HUES64 (cell line): Measurements from ENCODE around the gene MIB2.
A peak's percentile ranks its signal among the peaks of the same experiment; 100 is the strongest.
"Not testable (repeated sequence)": the region's sequence is repeated elsewhere in the genome, so short reads cannot be mapped to it uniquely, and the experiment has no call there.

Source experiments
- H3K27ac ChIP-seq: 2 replicates; pipeline ENCODE4 v1.7.0; 2013; ENCODE audit warnings: low read depth, low read length, inconsistent platforms
- H3K27me3 ChIP-seq: 2 replicates; pipeline ENCODE4 v1.6.1; 2013; ENCODE audit warnings: mild to moderate bottlenecking, low read length; ENCODE audit not compliant: insufficient read depth
- H3K36me3 ChIP-seq: 2 replicates; pipeline ENCODE4 v1.6.1; 2013; ENCODE audit warnings: mild to moderate bottlenecking, low read length; ENCODE audit not compliant: insufficient read depth
- H3K4me1 ChIP-seq: 2 replicates; pipeline ENCODE4 v1.6.1; 2013; ENCODE audit warnings: mild to moderate bottlenecking, low read length, moderate library complexity; ENCODE audit not compliant: insufficient read depth
- H3K4me3 ChIP-seq: 2 replicates; pipeline ENCODE4 v1.5.1; 2013; ENCODE audit warnings: mild to moderate bottlenecking, low read length, moderate library complexity
- H3K9ac ChIP-seq: 2 replicates; pipeline ENCODE4 v1.6.1; 2013; ENCODE audit warnings: mild to moderate bottlenecking, low read depth, low read length
- H3K9me3 ChIP-seq: 2 replicates; pipeline ENCODE4 v1.6.1; 2013; ENCODE audit warnings: low read depth, low read length; ENCODE audit not compliant: insufficient read depth
- WGBS: fragments of 150-250, 120-280 bp; methylation state at CpG from one replicate; pipeline ENCODE4 v1.1.7; 2013; ENCODE audit warnings: missing lambda C conversion rate; 5-methylcytosine and 5-hydroxymethylcytosine counted together

MIB2 gene

DNA sequence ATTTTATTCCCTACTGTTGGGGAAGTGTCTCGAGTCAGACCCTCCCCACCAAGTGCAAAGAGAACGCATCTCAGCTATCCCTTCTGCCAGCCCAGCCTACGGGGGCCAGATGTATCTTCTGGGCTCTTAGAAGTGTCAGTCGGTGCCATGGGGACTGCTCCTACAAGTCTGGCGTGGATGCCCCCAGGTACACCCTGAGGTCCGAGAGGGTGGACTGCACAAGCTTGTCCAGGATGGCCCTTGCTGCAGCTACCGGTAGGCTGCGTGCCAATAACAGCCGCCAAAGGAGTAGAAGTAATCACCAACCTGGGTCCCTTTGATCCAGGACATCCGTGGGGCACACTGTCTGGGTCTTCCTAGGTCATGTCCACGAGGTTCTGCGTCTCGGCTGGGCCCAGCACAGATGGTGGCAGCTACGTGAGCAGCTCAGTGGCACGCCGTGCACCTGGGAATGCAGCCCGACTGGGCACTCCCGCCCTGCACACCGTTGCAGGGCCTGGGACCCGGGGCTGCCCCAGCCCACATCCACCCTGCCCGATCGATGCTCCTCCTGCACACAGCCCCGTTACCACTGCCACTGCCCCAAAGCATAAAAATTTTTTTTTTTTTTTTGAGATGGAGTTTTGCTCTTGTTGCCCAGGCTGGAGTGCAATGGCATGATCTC is 31.8 kb upstream of the MIB2 start:
- Histone ChIP-seq H3K4me1 (no peaks in the 10 kb centered on the region), H3K9ac (no peak overlapping the region), H3K27me3 (peaks cover 14% of the 10 kb centered on the region; the same call in 1 of the 2 replicates), H3K36me3 (no peaks in the 10 kb centered on the region), H3K4me3 (no peak overlapping the region), H3K9me3 (no peaks in the 10 kb centered on the region), H3K27ac (no peak overlapping the region)
- 88% methylated on average over 22 of the region's 23 CpGs for WGBS

GRCh38 chr1:1591452-1591851 is 23.8 kb upstream of the MIB2 start:
- WGBS: 95% methylated on average over 13 of the region's 13 CpGs
- no peaks in the 10 kb centered on the region for H3K4me1 ChIP-seq

DNA sequence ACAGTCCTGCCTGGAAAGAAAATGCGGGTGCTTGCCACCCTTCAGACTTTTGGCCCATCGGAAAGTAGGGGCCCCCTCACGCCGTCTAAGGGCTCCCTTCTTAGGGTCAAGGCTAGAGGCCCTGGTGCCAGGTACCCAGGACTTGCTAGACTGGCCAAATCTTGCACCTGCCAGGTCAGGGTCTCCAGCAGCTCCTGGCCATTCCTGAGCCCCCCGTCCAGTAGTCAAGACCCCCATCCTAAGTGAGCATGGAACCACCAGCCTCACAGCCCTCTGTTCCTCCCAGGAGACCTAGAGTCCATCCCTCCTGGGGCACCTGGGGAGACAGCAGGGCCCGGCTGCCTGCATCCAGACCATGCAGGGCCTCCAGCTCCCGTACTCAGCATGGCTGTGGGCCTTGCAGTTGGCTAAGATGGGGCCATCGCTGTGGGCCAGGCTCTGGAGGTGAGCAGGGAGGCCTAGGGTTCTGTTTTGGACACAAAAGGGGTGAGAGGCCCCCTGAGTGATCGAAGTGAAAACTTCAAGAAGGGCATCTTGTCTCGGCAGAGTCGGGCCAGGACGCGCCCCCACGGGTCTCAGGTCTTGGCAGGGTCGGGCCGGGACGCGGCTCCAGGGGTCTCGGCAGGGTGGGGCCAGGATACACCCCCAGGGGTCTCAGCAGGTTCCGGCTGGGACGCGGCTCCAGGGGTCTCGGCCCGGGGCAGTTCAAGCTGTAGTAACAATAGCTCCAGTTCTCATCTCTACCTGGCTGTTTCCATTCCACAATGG is 21.3 kb upstream of the MIB2 start:
- Histone ChIP-seq H3K4me3 (no peak overlapping the region), H3K9me3 (no peaks in the 10 kb centered on the region), H3K36me3 (no peaks in the 10 kb centered on the region), H3K27me3 (peaks cover 37% of the 10 kb centered on the region), H3K9ac (no peak overlapping the region), H3K27ac (no peak overlapping the region), H3K4me1 (0 out of 2 replicates have a peak, but pooled peaks cover 5% of the 10 kb centered on the region)
- 91% methylated on average over 24 of the region's 24 CpGs for WGBS

More at GRCh38 chr1:1591452-1591851, 23.8 kb upstream of the MIB2 start:
- Histone ChIP-seq H3K4me3 (no peak overlapping the region), H3K9ac (no peak overlapping the region), H3K27ac (no peak overlapping the region), H3K27me3 (peaks cover 18% of the 10 kb centered on the region), H3K36me3 (no peaks in the 10 kb centered on the region), H3K9me3 (no peaks in the 10 kb centered on the region)

DNA sequence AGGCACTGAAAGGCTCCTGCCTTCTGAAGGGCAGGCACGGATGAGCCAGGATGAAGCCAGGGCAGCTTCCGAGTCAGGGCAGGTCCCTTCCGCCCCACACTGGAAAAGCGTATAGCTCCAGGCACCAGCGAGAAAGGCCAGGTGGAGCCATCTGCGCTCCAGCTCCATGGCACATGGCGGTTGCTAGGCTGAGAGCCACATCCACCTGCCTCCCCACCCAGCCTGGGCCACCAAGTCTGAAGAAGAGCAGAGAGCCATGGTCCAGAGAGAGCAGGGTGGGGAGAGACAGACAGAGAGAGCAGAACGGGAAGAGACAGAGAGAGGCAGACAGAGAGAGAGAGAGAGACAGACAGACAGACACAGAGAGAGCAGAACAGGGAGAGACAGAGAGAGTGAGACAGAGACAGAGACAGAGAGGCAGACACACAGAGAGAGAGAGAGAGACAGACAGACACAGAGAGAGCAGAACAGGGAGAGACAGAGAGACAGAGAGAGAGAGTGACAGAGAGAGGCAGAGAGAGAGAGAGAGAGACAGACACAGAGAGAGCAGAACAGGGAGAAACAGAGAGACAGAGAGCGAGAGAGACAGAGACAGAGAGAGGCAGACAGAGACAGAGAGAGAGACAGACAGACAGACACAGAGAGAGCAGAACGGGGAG is 20.6 kb upstream of the MIB2 start:
- no peak overlapping the region for H3K4me3 ChIP-seq
- no peaks in the 10 kb centered on the region for H3K9me3 ChIP-seq
- no peaks in the 10 kb centered on the region for H3K36me3 ChIP-seq
- H3K9ac ChIP-seq: no peak overlapping the region
- WGBS: 76% methylated on average over 10 of the region's 10 CpGs
- peaks cover 44% of the 10 kb centered on the region for H3K27me3 ChIP-seq
- H3K27ac ChIP-seq: no peak overlapping the region
- 0 out of 2 replicates have a peak, but pooled peaks cover 5% of the 10 kb centered on the region for H3K4me1 ChIP-seq

GRCh38 chr1:1595341-1595740 is 20.0 kb upstream of the MIB2 start:
- 84% methylated on average over 2 of the region's 2 CpGs for WGBS
- H3K27me3 ChIP-seq: peaks cover 46% of the 10 kb centered on the region
- H3K9me3 ChIP-seq, H3K27ac ChIP-seq, H3K36me3 ChIP-seq, H3K9ac ChIP-seq, H3K4me3 ChIP-seq, H3K4me1 ChIP-seq: not testable (repeated sequence)

GRCh38 chr1:1596493-1597274 is 18.6 kb upstream of the MIB2 start:
- no peak overlapping the region for H3K27ac ChIP-seq
- H3K36me3 ChIP-seq: no peaks in the 10 kb centered on the region
- H3K4me3 ChIP-seq: no peak overlapping the region
- WGBS: 50% methylated on average over 12 of the region's 12 CpGs
- peaks cover 59% of the 10 kb centered on the region for H3K27me3 ChIP-seq
- H3K4me1 ChIP-seq: 0 out of 2 replicates have a peak, but pooled peaks cover 5% of the 10 kb centered on the region
- no peaks in the 10 kb centered on the region for H3K9me3 ChIP-seq
- H3K9ac ChIP-seq: no peak overlapping the region

- Histone ChIP-seq H3K4me1 (0 out of 2 replicates have a peak, but pooled peaks cover 5% of the 10 kb centered on the region), H3K9ac (no peak overlapping the region)
Observed at GRCh38 chr1:1597275-1597930, 17.9 kb upstream of the MIB2 start.

GRCh38 chr1:1598051-1598719 is 17.1 kb upstream of the MIB2 start:
- Histone ChIP-seq H3K9me3 (no peaks in the 10 kb centered on the region), H3K4me1 (0 out of 2 replicates have a peak, but pooled peaks cover 5% of the 10 kb centered on the region), H3K4me3 (no peak overlapping the region; the same call in 1 of the 2 replicates), H3K36me3 (no peaks in the 10 kb centered on the region), H3K27me3 (peaks cover 69% of the 10 kb centered on the region), H3K9ac (no peak overlapping the region), H3K27ac (no peak overlapping the region)
- 92% methylated on average over 28 of the region's 28 CpGs for WGBS

More at GRCh38 chr1:1597275-1597930, 17.9 kb upstream of the MIB2 start:
- Histone ChIP-seq H3K27me3 (peaks cover 67% of the 10 kb centered on the region), H3K4me3 (no peak overlapping the region), H3K36me3 (no peaks in the 10 kb centered on the region), H3K9me3 (no peaks in the 10 kb centered on the region), H3K27ac (no peak overlapping the region)
- WGBS: 30% methylated on average over 12 of the region's 16 CpGs

DNA sequence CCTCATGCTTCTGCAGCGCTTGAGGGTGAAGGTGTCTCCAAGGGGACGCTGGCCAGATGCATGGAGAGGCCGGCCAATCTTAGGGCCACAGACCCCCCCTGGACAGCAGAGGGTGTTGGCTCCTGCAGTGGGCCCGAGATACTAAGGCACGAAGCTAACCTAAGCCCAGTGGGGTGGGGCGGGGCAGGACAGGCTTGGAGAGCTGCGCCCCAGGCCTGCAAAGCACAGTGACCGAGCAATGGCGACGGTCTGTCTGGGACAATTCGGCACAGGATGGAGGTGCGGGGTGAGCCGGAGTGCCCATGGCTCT is 16.6 kb upstream of the MIB2 start:
- Histone ChIP-seq H3K4me1 (0 out of 2 replicates have a peak, but pooled peaks cover 5% of the 10 kb centered on the region), H3K4me3 (peak overlapping the region; percentile 50), H3K36me3 (no peaks in the 10 kb centered on the region), H3K27ac (no peak overlapping the region), H3K27me3 (peaks cover 69% of the 10 kb centered on the region), H3K9ac (no peak overlapping the region; the same call in 1 of the 2 replicates), H3K9me3 (no peaks in the 10 kb centered on the region)
- 91% methylated on average over 13 of the region's 13 CpGs for WGBS
